Endothelial cell of umbilical vein (primary cell): ENCODE data around the gene ADGRG7. TPM values are rescaled to one million over a fixed set of nuclear protein-coding genes. Genes with fewer than 3 reads are reported as not detected.

Experiments used
- BruUV-seq: library from RNA; stranded (reverse); fragments of 400-500 nt; replicated peaks from 2 replicates; lab custom pipeline; 2021; lab: Mats Ljungman, UMichigan
- CTCF ChIA-PET: fragments of 300-600, 350-600 bp; sonication (Branson Sonifier 250); formaldehyde crosslinking; loops from one replicate; lab custom pipeline; 2021; ENCODE audit warnings: antibody characterized with exemption, inconsistent platforms; lab: Charles Lee
- POLR2A ChIA-PET: fragments of 300-600, 350-600 bp; sonication (Branson Sonifier 250); formaldehyde crosslinking; loops from one replicate; lab custom pipeline; 2021; ENCODE audit warnings: antibody characterized with exemption, inconsistent platforms; lab: Charles Lee
- DNase-seq: peaks from one replicate; pipeline ENCODE4 v3.0.0-alpha.2; 2011; ENCODE audit warnings: low read depth, low spot score
- FAIRE-seq: peaks from 2 replicates; lab custom pipeline; 2011; peaks lifted over from hg19 to GRCh38; lab: Jason Lieb, UNC
- H2AFZ ChIP-seq: 2 replicates; pipeline ENCODE4 v1.6.0; 2012; ENCODE audit warnings: low read depth, low read length, control low read depth, inconsistent platforms
- H3K27ac ChIP-seq: 2 replicates; pipeline ENCODE4 v1.5.1; 2011; ENCODE audit warnings: low read depth, mild to moderate bottlenecking, control low read depth, low read length, moderate library complexity; ENCODE audit not compliant: insufficient read depth
- H3K27me3 ChIP-seq, 2 experiments: 2 replicates each; pipeline versions ENCODE4 v1.6.0 to v1.6.1; 2011; ENCODE audit warnings: low read length in 2 of 2, mixed read lengths in 1 of 2; ENCODE audit not compliant: control insufficient read depth in 2 of 2, insufficient read depth in 2 of 2
- H3K36me3 ChIP-seq, 2 experiments: 2 replicates in 1 of 2; 3 replicates in 1 of 2; pipeline ENCODE4 v1.5.1; 2011; ENCODE audit warnings: low read length in 2 of 2, mild to moderate bottlenecking in 1 of 2, moderate library complexity in 1 of 2; ENCODE audit not compliant: control insufficient read depth in 2 of 2, insufficient read depth in 2 of 2; ENCODE audit errors: extremely low read depth in 1 of 2
- H3K4me1 ChIP-seq: 3 replicates; pipeline ENCODE4 v1.5.1; 2011; ENCODE audit warnings: mild to moderate bottlenecking, low read length; ENCODE audit not compliant: control insufficient read depth, insufficient read depth; ENCODE audit errors: extremely low read depth
- H3K4me2 ChIP-seq: 2 replicates; pipeline ENCODE4 v1.6.1; 2011; ENCODE audit warnings: low read length, control low read depth, mixed read lengths; ENCODE audit not compliant: insufficient read depth
- H3K4me3 ChIP-seq, 3 experiments: fragments of 200-600 bp in 1 of 3; sonication (generic), shearing (Covaris generic) in 1 of 3; replicated peaks in 1 of 3; 2 replicates each; pipeline ENCODE4 v1.5.1; 2011 to 2016; ENCODE audit warnings: control low read depth in 3 of 3, low read length in 3 of 3, mild to moderate bottlenecking in 2 of 3, inconsistent platforms in 1 of 3, low read depth in 1 of 3, moderate library complexity in 1 of 3; ENCODE audit not compliant: insufficient read depth in 1 of 3
- H3K79me2 ChIP-seq: 2 replicates; pipeline ENCODE4 v1.6.0; 2012; ENCODE audit warnings: low read length, inconsistent platforms; ENCODE audit not compliant: control insufficient read depth, insufficient read depth
- H3K9ac ChIP-seq: replicated peaks from 2 replicates; pipeline ENCODE3; 2011; ENCODE audit warnings: low read length, control low read depth; ENCODE audit not compliant: insufficient read depth; ENCODE audit errors: extremely low read depth
- H3K9me1 ChIP-seq: replicated peaks from 3 replicates; pipeline ENCODE4 v1.6.0; 2011; ENCODE audit warnings: mild to moderate bottlenecking, low read length; ENCODE audit not compliant: control insufficient read depth, insufficient read depth; ENCODE audit errors: extremely low read depth
- H3K9me3 ChIP-seq: replicated peaks from 2 replicates; pipeline ENCODE4 v1.5.1; 2012; ENCODE audit warnings: low read length, inconsistent platforms; ENCODE audit not compliant: control insufficient read depth, insufficient read depth
- H4K20me1 ChIP-seq: replicated peaks from 2 replicates; pipeline ENCODE3; 2011; ENCODE audit warnings: mild to moderate bottlenecking, low read length; ENCODE audit not compliant: control insufficient read depth, insufficient read depth; ENCODE audit errors: extremely low read depth
- CTCF ChIP-seq, 2 donors: IDR thresholded peaks; 1 replicate in 1 of 2; 2 replicates in 1 of 2; pipeline ENCODE4 v1.5.1; 2011; ENCODE audit warnings: low read length in 2 of 2, mild to moderate bottlenecking in 2 of 2, moderate library complexity in 2 of 2, control low read depth in 1 of 2, inconsistent platforms in 1 of 2, low read depth in 1 of 2; ENCODE audit not compliant: insufficient read depth in 1 of 2; ENCODE audit errors: extremely low read depth in 1 of 2
- EZH2 ChIP-seq: IDR thresholded peaks from 2 replicates; pipeline ENCODE4 v1.6.1; 2012; ENCODE audit warnings: borderline replicate concordance, low read depth, mild to moderate bottlenecking, moderate library complexity, low read length, inconsistent platforms; ENCODE audit not compliant: severe bottlenecking
- FOS ChIP-seq: IDR thresholded peaks from 2 replicates; pipeline ENCODE4 v1.6.1; 2011; ENCODE audit warnings: mild to moderate bottlenecking, low read length, moderate library complexity, borderline replicate concordance; ENCODE audit not compliant: insufficient read depth
- GATA2 ChIP-seq: IDR thresholded peaks from 2 replicates; pipeline ENCODE4 v1.7.0; 2011; ENCODE audit warnings: low read depth, mild to moderate bottlenecking, moderate library complexity, mixed read lengths, low read length; ENCODE audit not compliant: insufficient read length, insufficient read depth
- JUN ChIP-seq: IDR thresholded peaks from 2 replicates; pipeline ENCODE4 v1.6.1; 2011; ENCODE audit warnings: borderline replicate concordance, low read depth; ENCODE audit not compliant: insufficient read length, insufficient read depth
- MYC ChIP-seq: IDR thresholded peaks from one replicate; pipeline ENCODE4 v1.6.1; 2011; ENCODE audit warnings: mild to moderate bottlenecking, low read depth, low read length
- POLR2A ChIP-seq: IDR thresholded peaks from 2 replicates; pipeline ENCODE4 v1.6.1; 2012; ENCODE audit warnings: low read depth, mild to moderate bottlenecking, control low read depth, low read length
- POLR2AphosphoS5 ChIP-seq: IDR thresholded peaks from 2 replicates; pipeline ENCODE4 v1.6.1; 2012; ENCODE audit warnings: low read depth, mild to moderate bottlenecking, control low read depth, low read length, moderate library complexity; ENCODE audit not compliant: insufficient read depth
- dilution Hi-C: fragments of 300-500 bp; cut with MboI; formaldehyde crosslinking; loops from one replicate; pipeline ENCODE4 v1.15.0; 2019; ENCODE audit warnings: low sequenced_read_pairs; ENCODE audit not compliant: extremely low pct_ligation_motif_present
- intact Hi-C: fragments of 100-400 bp; cut with micrococcal nuclease; formaldehyde crosslinking; loops from one replicate; pipeline ENCODE4 v1.10.0; 2022
- polyA plus RNA-seq, 4 experiments: library from polyadenylated mRNA; depleted of rRNA in 3 of 4; stranded (reverse) in 3 of 4; unstranded in 1 of 4; fragments of >200 nt; gene quantifications; 2 replicates each; pipeline versions ENCODE4 v1.2.1 to v1.2.3, GENCODE V29; 2011 to 2012; ENCODE audit warnings: missing spikeins in 1 of 4
- total RNA-seq: library from RNA; stranded (reverse); gene quantifications from 2 replicates; pipeline ENCODE4 v1.2.3, GENCODE V29; 2021
- TF ChIP-seq, protein P1 (sequence below): IDR thresholded peaks from 2 replicates; pipeline ENCODE4 v1.6.1; 2011; ENCODE audit not compliant: insufficient read depth, insufficient read length

Gene ADGRG7
- total and polyA plus RNA-seq, 2 donors (not counting 3 experiments of a cell fraction or from before 2014, with no cell fraction given), result not detected

GRCh38 chr3:100570811-100571210 lies 38.6 kb upstream of the ADGRG7 start:
- BruUV-seq, result no TSS peak
- Histone ChIP-seq H2AFZ (no peak overlapping the region), H3K36me3 (no peaks in the 10 kb centered on the region), H3K9me3 (no peaks in the 10 kb centered on the region), H3K27ac (no peak overlapping the region), H3K4me2 (no peak overlapping the region), H3K9ac (no peak overlapping the region), H3K79me2 (no peaks in the 10 kb centered on the region), H3K4me1 (no peaks in the 10 kb centered on the region), H3K27me3 (no peaks in the 10 kb centered on the region), H3K4me3 (no peak overlapping the region), H4K20me1 (no peaks in the 10 kb centered on the region), H3K9me1 (no peaks in the 10 kb centered on the region)
- intact Hi-C loops (no loop called here), dilution Hi-C loops (no loop called here)
- no peak for FAIRE-seq
- CTCF ChIA-PET, result interaction anchor here (0.6 to 1.8 kb wide), 5 partner anchors 10 to 254 kb away, joined by 3 to 4 read pairs (median 3); no protein-coding TSS in a partner anchor
- DNase-seq, result no peak
- POLR2A ChIA-PET, result no interaction called here
- TF ChIP-seq MYC (no peak), POLR2A (no peak), POLR2AphosphoS5 (no peak), FOS (no peak), EZH2 (no peak), CTCF (IDR thresholded peaks at IDR 0.05; ENCODE audit: extremely low read depth in 1 of 2, insufficient read depth in 1 of 2, low read depth in 1 of 2, low read length in 2 of 2) (no peak), JUN (no peak), GATA2 (no peak)
- TF ChIP-seq, protein P1, sequence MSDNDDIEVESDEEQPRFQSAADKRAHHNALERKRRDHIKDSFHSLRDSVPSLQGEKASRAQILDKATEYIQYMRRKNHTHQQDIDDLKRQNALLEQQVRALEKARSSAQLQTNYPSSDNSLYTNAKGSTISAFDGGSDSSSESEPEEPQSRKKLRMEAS, result no peak
